ENCODE measurements around the gene RNGTT.

RNGTT gene

DNA sequence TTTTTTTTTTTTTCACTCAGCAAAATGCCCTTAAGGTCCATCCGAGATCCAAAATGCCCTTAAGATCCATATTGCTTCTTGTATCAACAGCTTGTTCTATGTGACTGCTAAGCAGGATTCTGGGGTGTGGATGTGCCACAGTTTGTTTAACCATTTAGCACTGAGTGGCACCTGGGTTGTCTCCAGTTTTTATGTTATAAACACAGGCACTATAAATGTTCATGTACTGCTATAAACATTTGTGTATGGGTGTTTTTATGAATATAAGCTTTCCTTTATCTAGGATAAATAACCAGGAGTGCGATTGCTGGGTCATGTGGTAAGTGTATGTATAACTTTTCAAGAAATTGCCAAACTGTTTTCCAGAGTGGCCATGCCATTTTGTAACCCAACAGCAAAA is 386.0 kb downstream of the RNGTT start:
- DNase-seq = no peak

DNA sequence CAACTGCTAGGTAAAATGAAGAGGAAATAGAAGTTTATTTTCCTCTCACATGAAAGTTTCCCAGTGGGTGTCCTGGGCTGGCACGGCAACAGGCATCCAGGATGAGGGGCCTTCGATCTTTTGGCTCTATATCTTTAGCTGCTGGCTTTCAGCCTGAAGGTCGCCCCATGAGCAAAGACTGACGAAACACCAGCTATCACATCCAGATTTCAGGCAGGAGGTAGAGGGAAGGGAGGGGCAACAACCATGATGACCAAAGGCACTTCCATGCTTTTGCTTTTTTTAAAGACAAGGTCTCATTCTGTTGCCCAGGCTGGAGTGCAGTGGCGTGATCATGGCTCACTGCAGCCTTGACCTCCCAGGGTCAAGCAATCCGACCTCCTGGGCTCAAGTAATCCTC is 387.9 kb downstream of the RNGTT start:
- no peak for DNase-seq

- no peak for DNase-seq
Observed at GRCh38 chr6:88574651-88575050, 388.8 kb downstream of the RNGTT start.

GRCh38 chr6:88574031-88574430 is 389.4 kb downstream of the RNGTT start:
- DNase-seq = no peak

DNA sequence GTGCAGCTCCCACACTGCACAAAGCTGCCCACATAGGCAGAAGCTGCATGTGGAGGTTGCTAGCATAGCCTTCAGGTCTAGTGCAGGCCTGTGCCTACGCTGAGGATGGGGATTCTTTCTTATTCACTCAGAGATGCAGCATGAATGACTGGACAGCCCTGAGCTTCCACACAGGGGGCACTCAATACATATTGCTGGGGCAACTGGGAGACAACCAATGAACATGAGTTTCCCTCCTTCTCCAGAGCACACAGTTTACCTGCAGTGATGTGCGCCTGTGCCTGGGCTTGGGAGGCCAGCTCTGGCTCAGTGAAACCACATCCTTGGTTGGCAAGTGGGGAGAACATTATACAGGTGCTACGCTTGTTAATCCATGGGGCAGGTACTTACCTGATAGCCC is 389.9 kb downstream of the RNGTT start:
- DNase-seq = no peak

DNA sequence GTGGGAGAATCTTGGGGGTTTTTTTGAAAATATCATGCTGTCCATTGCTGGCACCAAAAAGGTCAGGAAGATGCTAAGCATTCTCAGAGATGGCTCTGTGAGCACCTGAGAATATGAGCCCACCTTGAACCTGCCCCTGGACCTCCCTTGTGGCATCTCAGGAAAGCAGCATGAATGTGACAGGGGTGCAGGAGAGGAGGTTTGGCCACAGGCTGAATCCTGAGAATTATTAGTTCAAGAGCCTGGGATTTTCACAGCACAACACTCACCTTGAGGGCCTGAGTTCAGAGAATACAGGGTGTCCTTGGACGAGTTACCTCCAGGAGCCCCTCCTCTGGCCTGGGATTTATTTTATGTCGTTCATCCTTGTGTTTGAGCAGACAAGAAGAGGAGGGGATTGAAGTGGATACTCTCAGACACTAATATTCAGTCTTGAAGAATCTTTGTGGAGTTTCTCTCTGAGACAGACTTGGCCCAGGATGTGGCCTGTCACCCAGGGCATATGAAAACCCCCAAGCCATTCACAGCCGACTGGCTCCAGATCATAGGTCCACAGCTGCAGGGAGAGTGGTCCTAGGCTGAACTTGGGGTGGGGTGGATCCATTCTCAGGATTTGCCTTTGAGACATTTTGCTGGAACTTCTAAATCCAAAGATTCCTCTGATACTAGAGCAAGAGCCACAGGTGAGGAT is 390.8 kb downstream of the RNGTT start:
- no peak for DNase-seq

- no peak for DNase-seq
Observed at GRCh38 chr6:88569959-88570358, 393.5 kb downstream of the RNGTT start.

GRCh38 chr6:88567696-88568095 is 395.7 kb downstream of the RNGTT start:
- no peak for DNase-seq

- DNase-seq = no peak
Observed at GRCh38 chr6:88566746-88567534, 396.5 kb downstream of the RNGTT start.

DNA sequence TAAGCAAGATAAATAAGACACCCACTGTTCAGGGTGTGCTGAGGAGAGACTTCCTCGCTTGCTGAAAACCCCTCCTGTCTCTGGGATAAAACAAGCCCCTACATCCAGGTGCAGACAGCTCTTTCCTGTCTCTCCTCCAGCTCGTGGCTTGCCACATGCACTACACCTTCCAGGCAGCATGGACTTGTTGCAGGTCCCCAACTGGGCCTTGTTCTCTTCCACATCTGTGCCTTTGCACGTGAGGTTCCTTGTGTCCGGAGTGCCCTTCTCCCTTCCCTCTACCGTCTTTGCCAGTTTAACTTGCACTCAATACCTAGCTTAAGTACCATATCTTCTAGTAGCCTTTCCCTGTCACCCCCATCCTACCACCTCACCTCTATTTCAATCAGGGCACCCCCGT is 397.6 kb downstream of the RNGTT start:
- no peak for DNase-seq

DNA sequence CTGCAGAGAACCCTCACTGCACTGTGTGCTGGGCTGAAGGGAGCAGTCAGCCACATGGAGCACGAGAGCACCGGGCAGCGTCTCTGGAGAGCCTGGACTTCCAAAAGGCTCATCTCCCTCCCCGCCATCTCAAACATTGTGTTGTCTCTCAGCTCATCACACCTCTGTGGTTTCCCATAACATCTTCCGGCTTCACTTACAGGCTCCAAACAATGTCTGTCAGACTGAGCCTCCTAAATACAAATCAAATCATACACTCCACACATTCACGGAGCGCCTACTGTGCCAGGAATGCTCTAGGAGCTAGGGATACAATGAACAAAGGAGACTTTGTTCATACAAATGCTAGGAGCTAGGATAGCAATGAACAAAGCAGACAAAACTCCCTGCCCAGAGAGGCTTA is 398.0 kb downstream of the RNGTT start:
- no peak for DNase-seq

- no peak for DNase-seq
Observed at GRCh38 chr6:88563277-88563625, 400.2 kb downstream of the RNGTT start.

DNA sequence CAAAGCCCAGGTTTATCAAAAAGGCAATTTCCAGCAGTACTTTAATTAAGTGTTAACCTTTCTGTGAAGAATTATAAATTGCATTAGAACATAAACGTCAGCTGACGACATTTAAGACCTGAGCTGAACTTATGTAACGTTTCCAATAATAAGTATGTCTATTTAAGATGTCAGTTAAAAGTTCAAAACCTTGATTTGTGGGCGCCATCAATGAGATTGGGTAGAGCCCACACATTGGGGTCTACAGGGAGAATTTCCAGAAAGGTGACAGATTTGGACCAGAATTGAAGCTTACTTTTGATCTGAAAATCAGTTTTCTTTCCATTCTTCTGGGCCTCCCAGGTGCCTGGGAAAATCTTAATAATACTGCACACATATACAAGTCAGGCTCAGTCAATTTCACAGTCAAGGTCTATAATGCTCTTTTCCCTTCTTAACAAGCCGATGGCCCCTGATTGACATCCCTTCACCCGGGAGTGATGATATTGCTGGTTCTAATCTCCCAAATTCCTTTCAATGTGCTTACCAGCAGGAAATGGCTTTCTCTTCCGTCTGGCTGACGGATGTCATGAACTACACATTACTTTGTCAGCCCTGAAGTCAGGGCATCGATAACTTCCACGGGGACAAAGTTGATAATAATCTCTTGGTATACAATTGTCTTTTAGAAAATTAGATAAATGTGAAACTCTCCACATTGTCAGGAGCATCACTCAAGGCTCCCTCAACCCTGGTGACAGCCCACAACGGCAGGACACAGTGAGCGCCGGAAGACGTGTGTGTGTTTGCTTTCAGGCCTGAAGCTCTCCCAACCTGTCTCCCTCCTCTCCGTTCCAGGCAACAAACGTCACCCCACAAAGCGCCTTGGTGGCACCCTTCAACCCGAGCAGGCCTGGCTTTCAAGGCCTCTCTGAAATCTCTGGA is 400.8 kb downstream of the RNGTT start:
- no peak for DNase-seq

DNA sequence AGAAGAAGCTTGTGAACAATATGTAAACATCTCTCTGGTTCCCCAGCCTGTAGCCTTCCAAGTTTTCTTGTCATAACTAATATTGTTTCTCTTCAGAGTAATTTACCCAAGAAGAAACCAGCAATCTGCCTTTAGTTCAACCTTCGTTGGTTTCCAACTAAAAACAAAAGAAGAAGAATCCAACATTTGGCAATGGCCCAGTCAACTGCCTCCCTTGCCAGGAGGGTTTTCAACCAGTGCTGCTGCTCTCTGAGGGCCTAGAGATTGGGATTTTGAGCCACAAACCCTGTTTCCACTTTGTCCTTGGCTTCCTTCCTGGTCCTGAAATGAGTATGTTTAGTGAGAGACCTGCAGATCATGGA is 401.5 kb downstream of the RNGTT start:
- peak; percentile 52 for DNase-seq

GRCh38 chr6:88561034-88561953 is 402.1 kb downstream of the RNGTT start:
- DNase-seq = no peak
